ENCODE data around the gene DNAJC8.

DNAJC8 gene

GRCh38 chr1:28180306-28181305, 52.2 kb downstream of the DNAJC8 start:
- Histone ChIP-seq H2AFZ (ENCODE audit: low read length, unreplicated experiment) (no peak overlapping the region), H3K36me3 (ENCODE audit: insufficient read depth, low read length) (no peaks in the 10 kb centered on the region), H3K4me1 (ENCODE audit: control insufficient read depth, insufficient read depth, low read length, unreplicated experiment) (no peaks in the 10 kb centered on the region), H3K27me3 (ENCODE audit: insufficient read depth, low read length) (no peaks in the 10 kb centered on the region), H3K4me3 (ENCODE audit: low read depth, low read length) (no peak overlapping the region), H3K79me2 (ENCODE audit: control insufficient read depth, insufficient read depth, low read length, unreplicated experiment) (no peaks in the 10 kb centered on the region), H3K27ac (ENCODE audit: low read depth, low read length) (no peak overlapping the region)

GRCh38 chr1:28178690-28179485, 53.9 kb downstream of the DNAJC8 start:
- Histone ChIP-seq H3K79me2 (ENCODE audit: control insufficient read depth, insufficient read depth, low read length, unreplicated experiment) (no peaks in the 10 kb centered on the region), H3K36me3 (ENCODE audit: insufficient read depth, low read length) (no peaks in the 10 kb centered on the region), H3K27me3 (ENCODE audit: insufficient read depth, low read length) (no peaks in the 10 kb centered on the region), H3K27ac (ENCODE audit: low read depth, low read length) (no peak overlapping the region), H3K4me3 (ENCODE audit: low read depth, low read length) (no peak overlapping the region), H2AFZ (ENCODE audit: low read length, unreplicated experiment) (no peak overlapping the region), H3K4me1 (ENCODE audit: control insufficient read depth, insufficient read depth, low read length, unreplicated experiment) (no peaks in the 10 kb centered on the region)

- Histone ChIP-seq H3K27me3 (ENCODE audit: insufficient read depth, low read length) (no peaks in the 10 kb centered on the region), H3K4me3 (ENCODE audit: low read depth, low read length) (no peak within 1 kb of the TSS), H2AFZ (ENCODE audit: low read length, unreplicated experiment) (no peak within 1 kb of the TSS), H3K27ac (ENCODE audit: low read depth, low read length) (no peak within 1 kb of the TSS), H3K36me3 (ENCODE audit: insufficient read depth, low read length) (no peaks in the 10 kb centered on the region), H3K4me1 (ENCODE audit: control insufficient read depth, insufficient read depth, low read length, unreplicated experiment) (no peaks in the 10 kb centered on the region), H3K79me2 (ENCODE audit: control insufficient read depth, insufficient read depth, low read length, unreplicated experiment) (no peaks in the 10 kb centered on the region)
Observed at GRCh38 chr1:28176492-28177470, 56.0 kb downstream of the DNAJC8 start, which contains the start of gene PTAFR. TSS of gene PTAFR (minus strand) at chr1:28176690. CDS start at chr1:28151021, 25,669 bp downstream.

GRCh38 chr1:28175955-28176485, 56.8 kb downstream of the DNAJC8 start:
- H3K27ac ChIP-seq (ENCODE audit: low read depth, low read length): no peak overlapping the region
- no peak overlapping the region for H2AFZ ChIP-seq (ENCODE audit: low read length, unreplicated experiment)
- no peaks in the 10 kb centered on the region for H3K79me2 ChIP-seq (ENCODE audit: control insufficient read depth, insufficient read depth, low read length, unreplicated experiment)
- H3K4me3 ChIP-seq (ENCODE audit: low read depth, low read length): no peak overlapping the region
- no peaks in the 10 kb centered on the region for H3K4me1 ChIP-seq (ENCODE audit: control insufficient read depth, insufficient read depth, low read length, unreplicated experiment)
- H3K27me3 ChIP-seq (ENCODE audit: insufficient read depth, low read length): no peaks in the 10 kb centered on the region
- H3K36me3 ChIP-seq (ENCODE audit: insufficient read depth, low read length): no peaks in the 10 kb centered on the region

- H2AFZ ChIP-seq (ENCODE audit: low read length, unreplicated experiment): no peak overlapping the region
Observed at GRCh38 chr1:28173980-28174297, 58.9 kb downstream of the DNAJC8 start.

GRCh38 chr1:28173151-28173979, 59.5 kb downstream of the DNAJC8 start:
- Histone ChIP-seq H3K27ac (ENCODE audit: low read depth, low read length) (no peak overlapping the region), H3K4me1 (ENCODE audit: control insufficient read depth, insufficient read depth, low read length, unreplicated experiment) (no peaks in the 10 kb centered on the region), H3K4me3 (ENCODE audit: low read depth, low read length) (no peak overlapping the region)

More at GRCh38 chr1:28173980-28174297, 58.9 kb downstream of the DNAJC8 start:
- H3K27ac ChIP-seq (ENCODE audit: low read depth, low read length): no peak overlapping the region
- no peaks in the 10 kb centered on the region for H3K36me3 ChIP-seq (ENCODE audit: insufficient read depth, low read length)
- no peaks in the 10 kb centered on the region for H3K79me2 ChIP-seq (ENCODE audit: control insufficient read depth, insufficient read depth, low read length, unreplicated experiment)
- no peak overlapping the region for H3K4me3 ChIP-seq (ENCODE audit: low read depth, low read length)
- no peaks in the 10 kb centered on the region for H3K27me3 ChIP-seq (ENCODE audit: insufficient read depth, low read length)
- no peaks in the 10 kb centered on the region for H3K4me1 ChIP-seq (ENCODE audit: control insufficient read depth, insufficient read depth, low read length, unreplicated experiment)

GRCh38 chr1:28172713-28173150, 60.1 kb downstream of the DNAJC8 start:
- Histone ChIP-seq H3K36me3 (ENCODE audit: insufficient read depth, low read length) (no peaks in the 10 kb centered on the region), H3K4me1 (ENCODE audit: control insufficient read depth, insufficient read depth, low read length, unreplicated experiment) (no peaks in the 10 kb centered on the region), H3K4me3 (ENCODE audit: low read depth, low read length) (no peak overlapping the region), H2AFZ (ENCODE audit: low read length, unreplicated experiment) (peak overlapping the region; percentile 59), H3K79me2 (ENCODE audit: control insufficient read depth, insufficient read depth, low read length, unreplicated experiment) (no peaks in the 10 kb centered on the region), H3K27me3 (ENCODE audit: insufficient read depth, low read length) (no peaks in the 10 kb centered on the region), H3K27ac (ENCODE audit: low read depth, low read length) (no peak overlapping the region)

More at GRCh38 chr1:28173151-28173979, 59.5 kb downstream of the DNAJC8 start:
- no peak overlapping the region for H2AFZ ChIP-seq (ENCODE audit: low read length, unreplicated experiment)
- H3K36me3 ChIP-seq (ENCODE audit: insufficient read depth, low read length): no peaks in the 10 kb centered on the region
- H3K27me3 ChIP-seq (ENCODE audit: insufficient read depth, low read length): no peaks in the 10 kb centered on the region
- no peaks in the 10 kb centered on the region for H3K79me2 ChIP-seq (ENCODE audit: control insufficient read depth, insufficient read depth, low read length, unreplicated experiment)

- H3K4me3 ChIP-seq (ENCODE audit: low read depth, low read length): no peak overlapping the region
- no peaks in the 10 kb centered on the region for H3K27me3 ChIP-seq (ENCODE audit: insufficient read depth, low read length)
- no peaks in the 10 kb centered on the region for H3K79me2 ChIP-seq (ENCODE audit: control insufficient read depth, insufficient read depth, low read length, unreplicated experiment)
- H3K27ac ChIP-seq (ENCODE audit: low read depth, low read length): no peak overlapping the region
- no peak overlapping the region for H2AFZ ChIP-seq (ENCODE audit: low read length, unreplicated experiment)
- H3K4me1 ChIP-seq (ENCODE audit: control insufficient read depth, insufficient read depth, low read length, unreplicated experiment): no peaks in the 10 kb centered on the region
- no peaks in the 10 kb centered on the region for H3K36me3 ChIP-seq (ENCODE audit: insufficient read depth, low read length)
Observed at GRCh38 chr1:28171246-28171645, 61.6 kb downstream of the DNAJC8 start.

GRCh38 chr1:28170001-28170596, 62.7 kb downstream of the DNAJC8 start:
- no peaks in the 10 kb centered on the region for H3K79me2 ChIP-seq (ENCODE audit: control insufficient read depth, insufficient read depth, low read length, unreplicated experiment)
- H3K4me3 ChIP-seq (ENCODE audit: low read depth, low read length): no peak overlapping the region
- no peak overlapping the region for H3K27ac ChIP-seq (ENCODE audit: low read depth, low read length)
- no peaks in the 10 kb centered on the region for H3K36me3 ChIP-seq (ENCODE audit: insufficient read depth, low read length)
- H2AFZ ChIP-seq (ENCODE audit: low read length, unreplicated experiment): no peak overlapping the region
- H3K27me3 ChIP-seq (ENCODE audit: insufficient read depth, low read length): no peaks in the 10 kb centered on the region
- H3K4me1 ChIP-seq (ENCODE audit: control insufficient read depth, insufficient read depth, low read length, unreplicated experiment): no peaks in the 10 kb centered on the region

Measured in ACC112 (cell line).